Esophagus muscularis mucosa (tissue), 4 donors: ENCODE measurements around the gene SH3RF3.

Experiments
- CTCF ChIP-seq, 3 experiments: fragments of 200-600 bp in 2 of 3; fragments of 450-650 bp in 1 of 3; sonication (generic) in 2 of 3; IDR thresholded peaks; one replicate each; pipeline ENCODE4 v1.5.1; 2017 to 2019; ENCODE audit warnings: antibody characterized with exemption in 3 of 3, mild to moderate bottlenecking in 2 of 3, moderate library complexity in 1 of 3
- EP300 ChIP-seq: sonication (generic); formaldehyde crosslinking; IDR thresholded peaks from one replicate; pipeline ENCODE4 v1.6.1; 2017; ENCODE audit warnings: antibody characterized with exemption
- POLR2A ChIP-seq: fragments of 450-650 bp; IDR thresholded peaks from one replicate; pipeline ENCODE4 v1.6.1; 2017; ENCODE audit warnings: antibody characterized with exemption, moderate library complexity, mild to moderate bottlenecking, low read depth
- POLR2AphosphoS5 ChIP-seq, 2 donors: sonication (generic); formaldehyde crosslinking; IDR thresholded peaks; one replicate each; pipeline ENCODE4 v1.6.1; 2017; ENCODE audit warnings: antibody characterized with exemption in 2 of 2

- TF ChIP-seq CTCF (IDR thresholded peaks at IDR 0.05) (no peak), POLR2A (no peak), POLR2AphosphoS5 (IDR thresholded peaks at IDR 0.05) (no peak), EP300 (no peak)
Observed at GRCh38 chr2:109466674-109467575, 337.9 kb downstream of the SH3RF3 start.
